Hindlimb muscle (tissue), 1 donor: ENCODE data around the gene GCLC. TPM values are rescaled to one million over a fixed set of nuclear protein-coding genes. Genes with fewer than 3 reads are reported as not detected.
A peak's percentile ranks its signal among the peaks of the same experiment; 100 is the strongest.

Source experiments
- DNase-seq: peaks from one replicate; pipeline ENCODE4 v3.0.0-alpha.2; 2013
- polyA plus RNA-seq: library from polyadenylated mRNA; unstranded; fragments of 120-200 nt; gene quantifications from one replicate; pipeline ENCODE4 v1.2.1, GENCODE V29; 2013; ENCODE audit not compliant: insufficient read length

The GCLC gene
- polyA plus RNA-seq, 1 donor, result 9.4 TPM

DNA sequence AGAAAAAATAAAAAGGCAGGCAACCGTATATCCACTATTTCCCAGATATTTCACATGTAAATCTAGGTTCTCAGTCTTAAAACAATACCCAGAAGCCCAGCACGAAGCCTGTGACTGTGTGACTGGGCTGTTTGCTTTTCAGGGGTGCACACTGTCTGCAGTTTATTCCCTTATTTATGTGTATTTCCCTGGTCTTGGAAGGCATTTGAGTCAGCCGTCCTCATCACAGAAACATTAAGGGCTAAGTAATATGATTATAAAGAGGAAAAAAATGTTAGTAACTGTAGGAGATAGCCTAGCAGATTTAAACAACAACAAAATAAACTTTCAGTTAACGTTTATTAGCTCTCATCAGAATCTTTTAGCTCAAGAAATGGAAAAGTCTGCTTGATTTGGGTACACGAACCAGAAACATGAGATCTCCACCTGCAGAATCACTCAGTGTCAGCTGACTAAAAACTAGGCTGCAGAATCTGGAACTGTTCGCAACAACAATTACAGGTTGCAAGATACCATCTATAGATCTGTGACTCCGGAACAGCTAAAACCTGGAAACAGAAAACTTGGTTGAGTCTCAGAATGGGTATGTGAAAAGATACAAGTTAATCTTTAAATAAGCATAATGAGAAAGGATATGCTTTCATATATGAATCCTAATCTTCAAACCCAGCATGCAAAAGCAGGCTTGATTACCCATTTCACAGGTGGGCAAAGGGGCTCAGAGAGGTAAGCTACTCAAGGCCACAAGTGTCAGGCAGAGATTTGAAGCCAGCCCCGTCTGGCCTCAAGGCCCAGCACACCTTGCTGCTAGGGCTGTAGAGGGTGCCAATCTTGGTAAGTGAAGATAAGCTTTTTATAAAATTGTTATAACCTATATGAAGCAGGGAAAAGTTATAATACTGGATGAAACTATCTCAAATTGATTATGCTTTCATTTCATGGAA, 21.1 kb downstream of the GCLC start:
- no peak for DNase-seq

DNA sequence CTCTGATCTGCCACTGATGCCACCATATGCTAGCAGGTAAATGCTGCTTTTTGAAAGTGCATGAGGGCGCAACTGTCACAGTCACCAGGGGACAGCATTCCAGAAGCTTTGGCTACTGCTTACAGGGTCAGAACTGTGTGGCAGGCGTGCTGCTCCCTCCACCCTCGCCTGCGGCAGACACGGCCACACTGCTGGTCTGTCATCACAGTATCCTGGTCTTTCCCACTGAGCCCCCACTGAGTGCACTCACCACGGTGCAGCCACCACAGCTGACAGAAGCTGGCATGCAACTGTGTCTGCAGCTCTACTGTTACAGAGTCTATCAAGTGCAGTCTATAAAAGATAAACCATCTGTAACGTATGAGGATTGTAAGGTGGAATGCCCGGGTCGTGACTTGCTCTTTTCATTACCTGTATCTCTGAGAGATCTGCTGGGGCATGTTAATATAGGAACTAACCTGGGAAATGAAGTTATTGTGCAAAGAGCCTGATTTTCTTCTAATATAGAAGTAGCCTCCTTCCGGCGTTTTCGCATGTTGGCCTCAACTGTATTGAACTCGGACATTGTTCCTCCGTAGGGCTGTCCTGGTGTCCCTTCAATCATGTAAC, 24.5 kb downstream of the GCLC start:
- DNase-seq, result no peak

DNA sequence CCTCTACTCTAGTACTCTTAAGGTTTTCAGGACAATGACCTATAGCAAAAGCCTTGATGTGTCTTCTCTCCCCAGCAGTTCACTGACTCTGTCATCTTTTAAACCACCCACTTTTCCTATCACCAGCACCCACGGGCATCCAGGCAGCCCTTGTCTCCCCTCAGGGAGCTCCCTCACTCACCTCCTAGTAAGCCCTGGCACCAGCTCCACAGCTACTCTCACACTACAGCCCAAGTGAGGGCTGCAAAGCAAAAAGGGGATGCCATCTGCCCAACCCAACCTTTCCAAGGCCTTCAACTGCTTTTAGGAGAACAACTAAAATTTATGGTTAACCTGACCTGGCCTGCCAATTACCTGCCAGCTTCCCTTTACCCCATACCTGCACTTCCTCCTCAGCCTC, 26.0 kb downstream of the GCLC start:
- DNase-seq, result no peak

DNA sequence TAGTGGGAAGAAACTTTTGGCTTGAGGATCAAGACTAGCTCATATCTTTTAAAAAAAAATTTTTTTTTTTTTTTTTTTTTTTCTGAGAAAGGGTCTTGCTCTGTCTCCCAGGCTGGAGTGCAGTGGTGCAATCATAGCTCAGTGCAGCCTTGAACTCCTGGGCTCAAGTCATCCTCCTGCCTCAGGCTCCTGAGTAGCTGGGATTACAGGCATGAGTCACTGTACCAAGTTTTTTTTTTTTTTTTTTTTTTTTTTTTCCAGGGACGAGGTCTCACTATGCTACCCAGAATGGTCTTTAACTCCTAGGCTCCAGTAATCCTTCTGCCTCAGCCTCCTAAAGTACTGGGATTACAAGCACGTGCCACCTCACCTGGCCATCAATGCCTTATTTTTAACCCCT, 27.9 kb downstream of the GCLC start:
- no peak for DNase-seq

DNA sequence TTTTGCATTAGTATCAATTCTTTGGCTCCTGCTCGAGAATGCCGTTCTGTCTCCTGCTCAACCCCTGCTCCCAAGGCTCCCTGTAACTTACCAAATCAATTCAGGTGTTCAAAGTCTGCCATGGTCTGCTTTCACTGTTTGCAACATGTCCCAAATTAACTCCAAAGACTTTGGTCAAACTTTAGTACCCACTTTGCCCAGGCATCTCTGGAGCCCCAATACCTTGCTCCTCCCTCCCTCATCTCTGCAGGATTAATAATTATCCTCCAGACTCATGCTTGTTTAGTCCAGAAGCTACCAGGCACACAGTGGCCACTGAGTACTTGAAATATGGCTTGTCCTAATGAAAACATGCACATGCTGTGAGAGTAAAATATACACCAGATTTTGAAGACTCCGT, 30.2 kb downstream of the GCLC start:
- no peak for DNase-seq

DNA sequence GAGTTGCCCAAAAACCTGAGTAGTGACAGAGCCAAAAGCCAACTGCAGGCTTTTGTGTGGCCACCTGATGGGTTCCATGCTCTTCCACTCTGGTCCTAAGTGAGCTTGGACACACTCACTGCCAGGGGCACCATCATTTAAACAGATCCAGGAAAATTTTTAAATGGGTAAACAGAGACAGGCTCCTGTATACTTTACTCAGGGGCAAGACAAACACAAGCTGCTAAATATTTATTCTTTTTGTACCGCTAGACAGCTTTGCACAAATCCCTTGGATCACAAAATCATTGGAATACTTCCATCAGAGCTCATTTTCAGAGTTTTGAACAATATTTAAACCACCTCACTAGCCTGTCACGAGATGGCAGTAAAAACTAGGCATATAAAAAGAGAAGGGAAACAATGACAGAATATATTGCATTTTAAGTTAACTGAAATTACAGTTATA, 31.4 kb downstream of the GCLC start:
- DNase-seq, result no peak

DNA sequence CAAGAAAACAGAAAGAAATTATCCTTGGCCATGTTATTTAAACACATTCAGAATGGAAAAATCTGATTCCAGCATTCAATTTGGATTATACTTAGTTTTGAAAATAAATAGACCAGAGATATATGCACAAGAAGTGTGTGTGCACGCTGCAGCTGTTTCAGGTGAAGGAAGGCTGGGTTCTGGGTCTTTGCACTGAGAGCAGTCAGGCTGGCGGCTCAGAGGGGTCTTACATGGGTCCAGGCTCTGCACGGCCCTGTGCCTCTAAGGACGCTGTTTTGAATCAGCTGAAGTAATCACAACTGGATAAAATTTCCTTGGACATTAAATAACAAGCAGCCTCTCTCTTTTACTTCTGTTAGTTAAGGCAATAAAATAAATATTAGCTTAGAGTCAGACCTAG, 31.8 kb downstream of the GCLC start:
- no peak for DNase-seq

DNA sequence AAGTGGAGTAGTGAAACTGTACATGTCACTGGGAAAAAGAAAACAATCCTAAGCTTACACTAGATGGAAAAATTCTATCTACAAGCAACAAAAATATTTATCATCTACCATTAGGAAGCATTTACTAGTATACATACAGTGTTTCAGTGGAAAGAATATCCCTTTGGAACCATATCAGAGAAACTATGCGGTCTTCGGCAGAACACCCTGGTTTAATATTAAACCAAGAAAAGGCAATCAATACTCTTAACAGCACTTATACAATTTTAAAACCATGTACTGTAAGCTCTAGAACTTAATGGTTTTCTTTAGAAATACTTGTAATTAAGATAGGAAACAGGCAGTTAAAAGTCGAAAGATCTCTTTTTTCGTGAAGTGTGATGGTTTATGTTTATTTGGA, 32.3 kb downstream of the GCLC start:
- DNase-seq, result no peak

DNA sequence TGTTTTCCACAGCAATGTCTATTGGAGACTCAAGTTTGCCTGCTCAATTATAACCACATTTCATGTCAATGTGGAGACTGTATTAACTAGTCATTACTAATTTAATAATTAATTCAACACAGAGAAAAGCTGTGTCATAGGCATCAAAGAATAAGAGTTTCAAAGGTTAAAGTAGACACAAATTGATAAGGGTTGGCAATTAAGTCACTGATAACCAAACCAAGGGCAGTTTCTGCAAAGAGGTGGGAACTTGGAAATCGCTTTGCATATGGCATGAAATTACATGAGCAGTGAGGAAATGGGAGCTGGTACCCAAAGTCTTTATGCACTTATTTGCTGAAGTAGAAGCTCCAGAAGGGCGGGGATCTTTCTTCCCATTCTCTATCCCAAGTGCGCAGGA, 34.2 kb downstream of the GCLC start:
- no peak for DNase-seq

DNA sequence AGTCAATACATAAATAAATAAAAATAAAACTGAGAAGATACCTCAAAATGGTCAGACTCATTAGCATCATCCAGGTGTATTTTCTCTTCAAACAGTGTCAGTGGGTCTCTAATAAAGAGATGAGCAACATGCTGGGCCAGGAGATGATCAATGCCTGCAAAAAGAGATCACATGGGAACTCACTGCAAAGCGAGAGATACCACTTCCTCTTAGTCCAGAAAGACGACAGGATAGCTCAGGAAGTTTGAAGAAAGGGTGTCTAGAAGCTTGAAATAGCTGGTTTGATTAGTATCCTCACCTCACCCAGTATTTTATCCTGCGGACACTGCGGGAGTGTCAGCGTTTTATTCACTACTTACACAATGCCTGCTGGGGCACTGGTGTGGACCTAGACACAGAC, 38.0 kb downstream of the GCLC start:
- DNase-seq, result no peak

DNA sequence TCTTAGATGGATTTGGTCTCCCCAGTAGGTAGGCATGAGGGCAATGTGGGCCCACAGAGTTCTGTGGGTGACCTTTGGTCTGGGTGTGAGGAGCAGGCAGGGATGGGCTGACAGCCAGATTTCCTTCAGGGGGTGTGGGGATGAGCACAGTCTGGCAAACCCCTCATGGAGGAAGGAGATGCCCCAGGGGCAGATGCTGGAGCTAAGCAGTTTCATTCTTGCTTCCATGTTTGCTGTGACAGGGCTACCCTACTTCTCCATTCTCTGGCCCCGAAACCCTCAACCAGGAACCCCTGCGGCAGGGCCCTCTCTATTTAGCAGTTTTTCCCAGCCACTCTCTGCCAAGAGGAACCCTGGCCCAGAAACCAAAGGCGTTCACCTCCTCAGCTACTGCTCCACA, 40.4 kb downstream of the GCLC start:
- DNase-seq, result no peak

DNA sequence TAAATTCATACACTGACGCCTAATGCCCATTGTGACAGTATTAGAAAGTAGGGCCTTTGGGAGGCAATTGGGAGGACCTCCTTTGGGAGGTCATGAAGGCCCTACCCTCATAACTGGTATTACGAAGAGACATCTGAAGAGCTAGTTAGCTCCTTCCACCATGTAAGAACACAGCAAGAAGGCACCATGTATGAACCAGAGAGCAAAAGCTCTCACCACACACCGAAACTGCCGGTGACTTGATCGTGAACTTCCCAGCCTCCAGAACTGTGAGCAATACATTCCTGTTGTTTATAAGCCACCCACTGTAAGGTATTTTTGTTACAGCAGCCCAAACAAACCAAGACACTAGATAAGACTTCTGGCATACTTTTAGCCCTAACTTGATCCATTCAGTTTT, 41.8 kb downstream of the GCLC start:
- no peak for DNase-seq

DNA sequence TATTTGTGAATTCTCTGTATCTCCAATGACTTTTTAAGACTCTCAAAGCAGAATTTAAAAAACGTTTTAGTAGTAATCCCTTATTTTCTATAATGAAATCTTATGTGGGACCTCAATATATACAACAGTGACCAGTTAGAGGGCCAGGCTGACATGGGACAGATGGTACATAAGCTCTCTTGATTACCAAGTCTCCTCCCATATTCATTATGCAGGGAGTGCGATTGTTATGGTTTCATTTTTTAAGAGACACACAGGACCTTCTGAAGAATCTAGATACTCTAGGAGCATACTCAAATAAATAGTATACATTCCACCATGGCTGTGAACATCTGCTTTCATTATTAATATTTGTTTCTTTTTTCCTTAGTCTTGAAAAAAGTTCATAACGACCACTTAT, 43.5 kb downstream of the GCLC start:
- no peak for DNase-seq

DNA sequence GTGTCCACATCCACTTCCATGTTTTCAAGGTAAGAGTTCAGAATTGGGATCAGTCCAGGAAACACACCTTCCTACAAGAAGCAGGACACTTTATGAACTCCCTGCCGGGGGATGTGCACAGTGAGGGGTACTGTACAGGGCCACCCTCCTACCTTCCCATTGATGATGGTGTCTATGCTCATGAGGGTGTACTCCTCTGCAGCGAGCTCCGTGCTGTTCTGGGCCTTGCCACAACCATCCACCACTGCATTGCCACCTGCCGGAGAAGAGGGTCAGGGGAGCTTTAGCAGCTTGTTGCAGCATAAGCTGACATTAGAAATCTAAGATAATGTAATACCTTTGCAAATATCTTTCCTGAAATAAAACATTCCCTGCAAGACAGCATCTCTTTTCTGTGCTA, 44.8 kb downstream of the GCLC start:
- DNase-seq, result no peak

DNA sequence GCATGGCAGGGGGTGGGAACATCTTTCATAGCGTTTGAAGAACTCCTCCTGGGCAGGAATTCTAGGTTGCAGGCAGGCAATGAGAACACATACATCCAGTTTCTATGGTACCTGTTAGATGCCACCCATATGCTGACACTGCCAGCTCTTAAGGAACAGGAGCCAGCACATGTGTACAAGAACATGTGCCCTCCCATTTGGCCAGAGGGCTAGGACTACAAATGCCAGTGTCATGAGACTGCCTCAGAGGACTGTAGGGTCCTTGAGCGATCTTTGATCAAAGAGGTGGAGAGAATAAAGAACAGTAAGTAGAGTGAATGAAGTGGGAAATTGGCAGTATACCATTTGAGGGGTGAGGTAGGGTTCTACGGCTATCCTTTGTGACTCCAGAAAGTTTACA, 45.8 kb downstream of the GCLC start:
- DNase-seq, result no peak

DNA sequence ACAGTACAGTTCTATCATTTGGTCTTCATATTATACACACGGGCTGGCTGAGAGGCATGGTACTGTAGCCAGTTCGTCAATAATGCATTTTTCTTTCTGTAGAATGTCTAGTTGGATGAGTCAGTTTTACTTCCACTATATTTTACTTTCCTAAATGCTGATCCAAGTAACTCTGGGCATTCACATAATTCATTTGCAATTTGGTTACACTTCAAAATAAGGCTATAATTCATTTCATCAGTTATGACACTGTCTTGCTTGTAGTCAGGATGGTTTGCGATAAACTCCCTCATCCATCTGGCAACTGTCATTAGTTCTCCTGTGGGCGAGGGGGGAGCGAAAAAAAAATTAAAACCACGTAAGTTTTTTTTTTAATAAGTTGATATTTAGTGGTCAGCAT, 46.3 kb downstream of the GCLC start:
- no peak for DNase-seq

DNA sequence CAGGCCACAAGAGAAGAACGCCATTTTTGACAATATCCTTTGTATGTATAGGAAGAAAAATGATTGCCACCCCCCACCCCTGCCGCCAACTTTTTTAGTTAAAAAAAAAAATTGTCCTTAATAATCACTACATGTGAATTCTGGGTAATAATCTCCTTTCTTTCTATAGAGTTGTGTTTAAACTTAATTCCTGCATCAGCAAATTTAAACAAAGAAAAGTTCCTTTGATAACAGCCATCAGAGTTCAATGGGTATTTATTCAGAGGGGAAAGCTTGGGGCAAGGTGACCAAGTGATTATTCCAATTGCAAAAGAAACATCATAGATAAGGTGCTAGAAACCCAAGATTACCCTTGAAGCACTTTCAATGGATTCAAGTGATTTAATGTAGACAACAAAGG, 47.0 kb downstream of the GCLC start:
- no peak for DNase-seq

DNA sequence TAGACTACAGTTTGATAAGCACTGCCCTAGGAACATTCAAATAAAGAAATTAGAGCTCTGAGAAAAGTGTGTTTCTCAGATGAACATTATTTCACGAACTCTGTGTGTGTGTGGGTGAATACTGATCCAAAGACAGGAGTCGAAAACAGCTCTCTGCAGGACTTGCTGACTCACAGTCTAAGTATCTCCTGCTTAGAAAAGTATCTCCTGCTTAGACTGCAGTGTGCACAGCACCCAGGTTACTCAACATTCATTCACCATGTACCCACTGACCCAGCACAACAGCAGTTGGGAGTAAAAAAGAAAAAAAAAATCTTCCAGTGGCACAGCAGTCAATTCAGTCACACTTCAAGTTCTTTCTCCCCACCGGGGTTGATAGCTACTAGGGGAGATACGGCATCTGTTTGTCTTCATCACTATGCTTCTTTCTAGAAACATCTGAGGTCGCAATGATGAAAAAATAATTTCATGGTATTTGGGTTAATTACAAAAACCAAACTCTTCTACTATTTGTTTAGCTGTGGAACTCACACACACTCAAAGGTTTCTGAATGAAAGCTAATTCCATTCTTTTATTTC, 48.0 kb downstream of the GCLC start:
- DNase-seq, result no peak

DNA sequence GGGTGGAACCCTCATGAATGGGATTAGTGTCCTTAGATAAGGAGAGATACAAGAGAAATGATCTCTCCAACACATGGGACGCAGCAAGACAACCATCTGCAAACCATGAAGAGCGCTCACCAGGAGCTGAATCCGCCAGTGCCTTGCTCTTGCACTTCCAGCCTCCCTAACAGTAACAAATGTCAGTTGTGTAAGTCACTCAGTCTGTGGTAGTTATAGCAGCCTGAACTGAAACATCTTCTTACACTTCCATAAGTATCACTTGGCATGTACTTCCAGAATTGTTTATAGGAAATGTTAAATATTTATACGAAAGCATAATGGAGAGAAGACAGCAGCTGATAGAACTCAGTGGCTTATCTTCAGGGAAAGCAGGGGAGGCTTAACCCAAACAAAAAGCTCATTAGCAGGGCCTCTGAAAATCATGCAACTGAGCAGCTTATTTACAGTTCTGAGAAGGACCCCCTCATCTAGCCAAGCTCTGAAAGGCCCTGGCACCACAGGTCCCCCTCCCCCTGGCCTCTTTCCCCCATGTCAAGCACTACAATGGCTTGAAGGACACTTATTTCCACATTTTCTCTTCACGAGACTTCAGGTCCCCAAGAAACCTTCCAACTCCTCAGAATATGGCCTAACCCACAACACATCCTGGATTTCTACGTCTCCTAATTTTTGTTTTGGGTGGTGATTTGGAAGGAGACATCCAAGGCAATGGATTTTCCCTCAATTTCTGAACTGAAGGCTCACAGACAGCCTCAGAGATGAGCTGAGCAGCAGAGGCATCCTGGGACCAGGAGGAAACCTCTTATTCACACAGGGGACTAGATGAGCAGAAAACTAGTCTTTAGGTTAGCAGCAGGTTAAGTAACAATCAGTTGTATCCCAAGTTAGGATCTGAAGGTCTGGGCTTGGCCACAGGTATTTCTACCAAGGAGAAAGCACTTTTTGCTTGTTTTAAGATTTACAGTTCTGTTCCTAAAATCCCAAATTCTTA, 49.1 kb downstream of the GCLC start:
- no peak for DNase-seq

DNA sequence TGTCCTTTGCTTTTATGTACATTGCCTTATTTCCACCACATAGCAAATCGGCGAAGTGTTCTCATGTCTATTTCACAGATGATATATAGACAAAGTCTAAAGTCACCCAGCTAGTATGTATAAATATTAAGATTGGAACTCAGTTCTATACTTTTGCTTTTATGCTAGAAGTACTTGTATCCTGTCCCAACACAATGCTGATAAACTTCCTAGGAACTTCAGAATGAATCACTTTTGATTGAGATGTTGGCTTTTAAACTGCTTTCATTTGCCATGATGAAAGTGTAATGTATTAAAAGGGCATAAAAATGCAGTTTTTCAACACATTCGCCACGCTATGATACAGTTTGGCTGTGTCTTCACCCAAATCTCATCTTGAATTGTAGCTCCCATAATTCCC, 50.8 kb downstream of the GCLC start:
- DNase-seq, result no peak

DNA sequence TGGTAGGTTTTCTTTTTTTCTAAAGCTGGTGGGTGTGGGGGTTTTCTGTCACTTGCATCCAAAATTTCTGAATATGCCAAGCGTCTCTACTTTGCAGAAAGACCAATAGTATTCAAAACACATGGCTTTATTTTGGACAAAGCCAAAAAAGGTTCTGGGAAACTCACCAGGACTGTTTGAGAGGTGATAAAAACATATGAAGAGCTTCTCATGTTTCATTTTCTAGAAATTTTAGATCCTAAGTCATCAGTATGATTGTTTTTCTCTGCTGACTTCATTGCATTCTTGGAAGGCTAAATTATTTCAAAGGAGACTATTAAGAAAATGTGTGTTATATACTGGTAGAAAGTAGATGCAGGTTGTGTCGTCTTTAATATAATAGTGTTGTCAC, 51.3 kb downstream of the GCLC start:
- no peak for DNase-seq

DNA sequence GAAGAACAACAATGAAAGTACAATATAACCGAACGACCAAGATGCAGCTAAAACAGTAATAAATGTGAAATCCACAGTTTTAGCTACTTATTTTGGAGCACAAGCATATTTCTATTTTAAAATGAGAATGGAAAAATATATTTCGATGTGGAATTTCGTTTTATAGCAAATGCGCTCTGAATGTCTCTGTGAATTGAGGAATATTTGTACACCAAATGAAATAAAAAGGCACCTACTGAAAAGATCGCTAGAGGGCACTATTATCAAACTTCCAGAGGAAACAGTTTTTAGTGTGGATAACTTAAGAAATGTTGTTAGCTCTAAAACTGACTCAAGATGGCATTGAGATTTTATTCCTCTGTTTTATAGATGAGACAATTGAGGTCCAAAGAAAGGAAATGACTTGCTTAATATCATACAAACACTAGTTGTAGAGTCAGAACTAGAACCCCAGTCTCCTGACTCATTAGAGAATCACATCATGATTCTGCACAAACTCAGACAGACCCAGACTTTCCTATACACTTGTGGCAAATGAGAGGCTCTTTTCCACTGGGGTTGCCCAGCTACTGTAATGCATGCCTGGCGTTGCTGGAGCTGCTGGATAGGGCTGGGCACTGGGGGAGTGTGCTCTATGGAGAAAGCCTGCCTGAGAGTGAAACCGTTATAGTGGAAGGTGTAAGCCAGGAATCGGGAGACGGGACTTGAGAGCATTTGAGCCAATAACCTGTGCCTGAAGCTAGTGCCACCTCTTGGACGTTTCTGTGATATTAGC, 51.9 kb downstream of the GCLC start:
- peak; percentile 46 for DNase-seq
